Stomach (tissue), 9 donors: ENCODE measurements around the gene OSBPL6. TPM values are rescaled to one million over a fixed set of nuclear protein-coding genes. Genes with fewer than 3 reads are reported as not detected.
"Not testable (repeated sequence)": the region's sequence is repeated elsewhere in the genome, so short reads cannot be mapped to it uniquely, and the experiment has no call there.

Experiments used
- DNase-seq, 2 donors: peaks; one replicate each; pipeline versions ENCODE4 v3.0.0 to v3.0.0-alpha.2; 2013 to 2019
- H3K27ac ChIP-seq, 5 donors: fragments of 200-600 bp in 4 of 5; sonication (generic) in 4 of 5; one replicate each; pipeline ENCODE4 v1.5.1; 2013 to 2019; ENCODE audit warnings: mild to moderate bottlenecking in 1 of 5, moderate library complexity in 1 of 5
- H3K27me3 ChIP-seq, 3 donors: fragments of 200-600 bp; sonication (generic); one replicate each; pipeline ENCODE4 v1.5.1; 2017 to 2019; ENCODE audit warnings: mixed run types in 1 of 3
- H3K36me3 ChIP-seq, 4 donors: fragments of 200-600 bp; sonication (generic); 1 replicate in 3 of 4; 2 replicates in 1 of 4; pipeline ENCODE4 v1.5.1; 2016 to 2019
- H3K4me1 ChIP-seq, 4 donors: fragments of 200-600 bp; sonication (generic); one replicate each; pipeline ENCODE4 v1.5.1; 2016 to 2019
- H3K4me3 ChIP-seq, 4 donors: fragments of 200-600 bp; sonication (generic) in 3 of 4; one replicate each; pipeline ENCODE4 v1.5.1; 2016 to 2019; ENCODE audit warnings: mild to moderate bottlenecking in 1 of 4
- H3K9me3 ChIP-seq, 4 donors: fragments of 200-600 bp; sonication (generic); one replicate each; pipeline ENCODE4 v1.5.1; 2016 to 2019
- CTCF ChIP-seq, 7 experiments: fragments of 450-650 bp in 4 of 7; fragments of 200-600 bp in 3 of 7; sonication (generic) in 3 of 7; IDR thresholded peaks; one replicate each; pipeline ENCODE4 v1.5.1; 2016 to 2019; ENCODE audit warnings: antibody characterized with exemption in 7 of 7, control low read depth in 2 of 7, mild to moderate bottlenecking in 1 of 7
- EP300 ChIP-seq: sonication (generic); formaldehyde crosslinking; IDR thresholded peaks from one replicate; pipeline ENCODE4 v1.6.1; 2017; ENCODE audit warnings: antibody characterized with exemption
- POLR2A ChIP-seq, 4 donors: fragments of 450-650 bp; IDR thresholded peaks; one replicate each; pipeline ENCODE4 v1.6.1; 2016; ENCODE audit warnings: antibody characterized with exemption in 4 of 4, control low read depth in 2 of 4, mild to moderate bottlenecking in 1 of 4, moderate library complexity in 1 of 4
- POLR2AphosphoS5 ChIP-seq, 3 donors: sonication (generic); formaldehyde crosslinking; IDR thresholded peaks; one replicate each; pipeline ENCODE4 v1.6.1; 2016; ENCODE audit warnings: antibody characterized with exemption in 3 of 3
- WGBS, 5 donors: extraction: QIAGEN DNeasy Blood & Tissue Kit in 3 of 5; methylation state at CpG; one replicate each; pipeline versions ENCODE4 v1.1.5 to v1.1.7; 2013 to 2018; 5-methylcytosine and 5-hydroxymethylcytosine counted together
- intact Hi-C: fragments of 100-400 bp; cut with DNase I; formaldehyde crosslinking; loops from one replicate; pipeline ENCODE4 v1.15.1; 2023; ENCODE audit warnings: low total_unique reads
- polyA plus RNA-seq, 3 donors: library from polyadenylated mRNA; stranded (reverse); fragments of 200-250 nt; gene quantifications; one replicate each; pipeline ENCODE4 v1.2.3, GENCODE V29; 2013
- total RNA-seq, 5 donors: library from RNA; depleted of rRNA; stranded (reverse); fragments of >200 nt; gene quantifications; one replicate each; pipeline versions ENCODE4 v1.1.0 to v1.2.3, GENCODE V29; 2014 to 2016
- donor health status: healthy with polysubstance abuse.
- donor health status: Bipolar disorder and iron deficiency.
- donor health status: healthy.

OSBPL6 gene
- total and polyA plus RNA-seq, 8 donors = 0.29 to 77.6 (median 0.98) TPM

GRCh38 chr2:178350051-178350450 lies 155.7 kb downstream of the OSBPL6 start:
- TF ChIP-seq POLR2A (IDR thresholded peaks at IDR 0.05) = no peak
- no peak for TF ChIP-seq POLR2AphosphoS5 (IDR thresholded peaks at IDR 0.05)
- TF ChIP-seq CTCF (IDR thresholded peaks at IDR 0.05) = no peak
- TF ChIP-seq EP300 = no peak
- intact Hi-C loops = no loop called here
- H3K4me1 ChIP-seq = no peaks in the 10 kb centered on the region
- H3K36me3 ChIP-seq = peaks cover 0 to 4% (median 2%) of the 10 kb centered on the region in 4 donors
- H3K27me3 ChIP-seq = no peaks in the 10 kb centered on the region
- H3K4me3 ChIP-seq = no peak overlapping the region
- 57 to 74% (median 71%) methylated on average over 3 of the region's 3 CpGs for WGBS, 5 donors
- DNase-seq = no peak
- H3K27ac ChIP-seq = no peak overlapping the region
- peaks cover 0 to 5% (median 0%) of the 10 kb centered on the region in 4 donors for H3K9me3 ChIP-seq

GRCh38 chr2:178357704-178358103 lies 163.4 kb downstream of the OSBPL6 start:
- H3K27ac ChIP-seq, H3K4me3 ChIP-seq, H3K27me3 ChIP-seq, H3K36me3 ChIP-seq, H3K4me1 ChIP-seq, DNase-seq, intact Hi-C loops: not testable (repeated sequence)
- H3K9me3 ChIP-seq = peaks cover 0 to 16% (median 10%) of the 10 kb centered on the region in 4 donors
- 93 to 96% (median 95%) methylated on average over 4 of the region's 4 CpGs for WGBS, 5 donors

- Histone ChIP-seq H3K4me3 (no peak overlapping the region), H3K36me3 (peaks cover 0 to 7% (median 0%) of the 10 kb centered on the region in 4 donors), H3K27ac (no peak overlapping the region), H3K9me3 (peaks cover 0 to 16% (median 7%) of the 10 kb centered on the region in 4 donors), H3K4me1 (no peaks in the 10 kb centered on the region), H3K27me3 (no peaks in the 10 kb centered on the region)
- intact Hi-C loops = no loop called here
- 73 to 94% (median 80%) methylated on average over 7 of the region's 7 CpGs for WGBS, 5 donors
- TF ChIP-seq POLR2AphosphoS5 (IDR thresholded peaks at IDR 0.05) (no peak), POLR2A (IDR thresholded peaks at IDR 0.05) (no peak), CTCF (IDR thresholded peaks at IDR 0.05) (no peak), EP300 (no peak)
- no peak for DNase-seq
Observed at GRCh38 chr2:178359192-178359912, 165.0 kb downstream of the OSBPL6 start.

GRCh38 chr2:178361588-178361987 lies 167.3 kb downstream of the OSBPL6 start:
- H3K36me3 ChIP-seq = peaks cover 0 to 7% (median 0%) of the 10 kb centered on the region in 4 donors
- DNase-seq = no peak
- TF ChIP-seq POLR2A (IDR thresholded peaks at IDR 0.05) = no peak
- no peak for TF ChIP-seq EP300
- TF ChIP-seq POLR2AphosphoS5 (IDR thresholded peaks at IDR 0.05) = no peak
- no peak for TF ChIP-seq CTCF (IDR thresholded peaks at IDR 0.05)
- H3K4me3 ChIP-seq = no peak overlapping the region
- peaks cover 0 to 16% (median 7%) of the 10 kb centered on the region in 4 donors for H3K9me3 ChIP-seq
- no peaks in the 10 kb centered on the region for H3K4me1 ChIP-seq
- no peak overlapping the region for H3K27ac ChIP-seq
- 94 to 100% (median 97%) methylated on average over 4 of the region's 4 CpGs for WGBS, 5 donors
- intact Hi-C loops = no loop called here
- no peaks in the 10 kb centered on the region for H3K27me3 ChIP-seq

- H3K4me1 ChIP-seq = no peaks in the 10 kb centered on the region
- peaks cover 0 to 7% (median under 1%) of the 10 kb centered on the region in 4 donors for H3K9me3 ChIP-seq
- no peak overlapping the region for H3K4me3 ChIP-seq
- peaks cover 0 to 7% (median 0%) of the 10 kb centered on the region in 4 donors for H3K36me3 ChIP-seq
- H3K27me3 ChIP-seq = no peaks in the 10 kb centered on the region
- no peak for TF ChIP-seq POLR2AphosphoS5 (IDR thresholded peaks at IDR 0.05)
- TF ChIP-seq EP300 = no peak
- no peak for TF ChIP-seq POLR2A (IDR thresholded peaks at IDR 0.05)
- TF ChIP-seq CTCF (IDR thresholded peaks at IDR 0.05) = no peak
- no peak overlapping the region for H3K27ac ChIP-seq
- 78 to 87% (median 85%) methylated on average over 7 of the region's 7 CpGs for WGBS, 5 donors
- intact Hi-C loops = no loop called here
- no peak for DNase-seq
Observed at GRCh38 chr2:178363252-178363651, 168.9 kb downstream of the OSBPL6 start.
